ENCODE data around the gene RPS6KA2.

RPS6KA2 gene

DNA sequence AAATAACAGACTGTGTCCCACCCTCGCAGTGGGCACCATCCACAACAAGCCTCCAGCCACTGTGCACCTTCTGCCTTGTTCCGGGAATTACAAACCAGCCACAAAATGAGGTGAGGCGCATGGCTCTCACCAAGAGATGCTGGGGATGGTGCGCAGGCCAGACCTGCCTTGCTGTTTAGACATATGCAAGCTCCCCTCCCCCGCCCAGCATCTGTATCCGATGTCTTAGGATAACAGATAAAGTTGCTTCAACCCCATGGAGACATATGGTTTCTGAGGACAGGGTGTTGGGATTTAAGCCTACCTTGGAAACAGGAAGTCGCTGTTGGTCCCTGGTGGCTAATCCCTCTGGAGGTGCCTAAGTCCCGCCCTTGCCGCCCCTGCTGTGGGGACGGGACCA is 194.0 kb downstream of the RPS6KA2 start:
- DNase-seq (ENCODE audit: extremely low spot score) = no peak
- ChIA-PET POLR2A (no interaction called here), CTCF (interaction anchor here (1.2 kb wide), 2 partner anchors 9 to 14 kb away, joined by 3 read pairs; no protein-coding TSS in a partner anchor)
- TF ChIP-seq, protein P1, sequence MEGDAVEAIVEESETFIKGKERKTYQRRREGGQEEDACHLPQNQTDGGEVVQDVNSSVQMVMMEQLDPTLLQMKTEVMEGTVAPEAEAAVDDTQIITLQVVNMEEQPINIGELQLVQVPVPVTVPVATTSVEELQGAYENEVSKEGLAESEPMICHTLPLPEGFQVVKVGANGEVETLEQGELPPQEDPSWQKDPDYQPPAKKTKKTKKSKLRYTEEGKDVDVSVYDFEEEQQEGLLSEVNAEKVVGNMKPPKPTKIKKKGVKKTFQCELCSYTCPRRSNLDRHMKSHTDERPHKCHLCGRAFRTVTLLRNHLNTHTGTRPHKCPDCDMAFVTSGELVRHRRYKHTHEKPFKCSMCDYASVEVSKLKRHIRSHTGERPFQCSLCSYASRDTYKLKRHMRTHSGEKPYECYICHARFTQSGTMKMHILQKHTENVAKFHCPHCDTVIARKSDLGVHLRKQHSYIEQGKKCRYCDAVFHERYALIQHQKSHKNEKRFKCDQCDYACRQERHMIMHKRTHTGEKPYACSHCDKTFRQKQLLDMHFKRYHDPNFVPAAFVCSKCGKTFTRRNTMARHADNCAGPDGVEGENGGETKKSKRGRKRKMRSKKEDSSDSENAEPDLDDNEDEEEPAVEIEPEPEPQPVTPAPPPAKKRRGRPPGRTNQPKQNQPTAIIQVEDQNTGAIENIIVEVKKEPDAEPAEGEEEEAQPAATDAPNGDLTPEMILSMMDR (IDR thresholded peaks at IDR 0.05; ENCODE audit: control extremely low read depth, extremely low read depth, low read depth, missing control alignments) = no peak

DNA sequence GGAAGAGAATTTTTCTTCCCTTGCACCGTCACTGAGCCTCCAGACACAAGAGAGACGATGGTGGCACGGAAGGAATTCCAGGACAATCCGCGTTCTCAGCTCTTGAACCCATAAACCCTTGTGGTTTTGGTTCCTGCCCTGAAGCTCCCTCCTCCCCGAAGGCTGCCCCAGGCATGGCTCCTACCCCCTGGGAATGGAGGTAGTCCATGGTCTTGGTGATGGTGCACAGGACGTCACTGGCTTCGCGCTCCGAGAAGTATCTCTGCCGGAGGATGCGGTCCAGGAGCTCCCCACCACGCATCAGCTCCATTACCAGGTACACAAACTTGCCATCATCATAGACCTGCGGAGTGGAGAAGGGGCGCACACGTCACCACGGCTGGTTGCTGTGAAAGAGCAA is 196.8 kb downstream of the RPS6KA2 start:
- ChIA-PET CTCF (interaction anchor here (0.7 to 1.0 kb wide), 2 partner anchors 11 to 27 kb away, joined by 4 read pairs; no protein-coding TSS in a partner anchor), POLR2A (no interaction called here)
- DNase-seq (ENCODE audit: extremely low spot score) = no peak
- TF ChIP-seq, protein P1 (IDR thresholded peaks at IDR 0.05; ENCODE audit: control extremely low read depth, extremely low read depth, low read depth, missing control alignments) = no peak

DNA sequence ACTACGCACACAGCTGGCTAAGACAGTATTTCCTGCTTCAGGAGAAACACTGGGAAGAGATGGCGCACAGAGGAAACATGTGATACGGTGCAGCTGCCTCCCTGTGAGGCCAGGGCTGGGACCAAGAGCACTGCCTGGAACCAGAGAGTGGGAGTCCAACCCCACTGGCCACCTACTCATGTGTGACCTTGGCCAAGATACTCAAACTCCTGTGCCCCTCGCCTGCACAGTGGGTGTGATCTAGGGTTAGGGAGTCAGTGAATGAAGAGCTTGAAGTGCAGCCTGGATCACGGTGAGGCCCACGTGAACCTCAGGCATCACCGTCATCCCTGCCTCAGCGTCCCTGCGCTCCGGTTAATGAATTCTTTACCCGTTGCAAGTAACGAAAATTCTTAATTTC is 202.6 kb downstream of the RPS6KA2 start:
- ChIA-PET POLR2A (no interaction called here), CTCF (no interaction called here)
- no peak for DNase-seq (ENCODE audit: extremely low spot score)
- TF ChIP-seq, protein P1 (IDR thresholded peaks at IDR 0.05; ENCODE audit: control extremely low read depth, extremely low read depth, low read depth, missing control alignments) = no peak

DNA sequence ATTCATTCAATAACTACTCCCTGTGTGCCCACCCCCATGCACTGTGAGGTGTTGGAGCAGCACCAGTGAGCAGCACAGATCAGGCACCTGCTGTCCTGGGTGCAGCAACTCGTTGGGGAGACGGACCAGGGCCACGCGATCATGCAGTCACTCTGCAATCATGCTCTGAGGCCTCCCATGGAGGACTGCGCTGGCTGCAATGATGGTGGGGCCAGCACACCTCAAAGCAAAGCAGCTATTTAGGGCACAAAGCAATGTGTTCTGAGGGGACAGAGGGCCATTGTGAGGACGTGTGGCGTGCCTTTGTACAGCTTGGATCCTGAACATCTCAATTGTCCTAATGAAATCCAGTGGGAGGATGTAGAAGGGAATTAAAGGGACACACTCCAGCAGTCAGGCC is 203.3 kb downstream of the RPS6KA2 start:
- DNase-seq (ENCODE audit: extremely low spot score) = no peak
- TF ChIP-seq, protein P1 (IDR thresholded peaks at IDR 0.05; ENCODE audit: control extremely low read depth, extremely low read depth, low read depth, missing control alignments) = no peak
- ChIA-PET CTCF (no interaction called here), POLR2A (no interaction called here)

DNA sequence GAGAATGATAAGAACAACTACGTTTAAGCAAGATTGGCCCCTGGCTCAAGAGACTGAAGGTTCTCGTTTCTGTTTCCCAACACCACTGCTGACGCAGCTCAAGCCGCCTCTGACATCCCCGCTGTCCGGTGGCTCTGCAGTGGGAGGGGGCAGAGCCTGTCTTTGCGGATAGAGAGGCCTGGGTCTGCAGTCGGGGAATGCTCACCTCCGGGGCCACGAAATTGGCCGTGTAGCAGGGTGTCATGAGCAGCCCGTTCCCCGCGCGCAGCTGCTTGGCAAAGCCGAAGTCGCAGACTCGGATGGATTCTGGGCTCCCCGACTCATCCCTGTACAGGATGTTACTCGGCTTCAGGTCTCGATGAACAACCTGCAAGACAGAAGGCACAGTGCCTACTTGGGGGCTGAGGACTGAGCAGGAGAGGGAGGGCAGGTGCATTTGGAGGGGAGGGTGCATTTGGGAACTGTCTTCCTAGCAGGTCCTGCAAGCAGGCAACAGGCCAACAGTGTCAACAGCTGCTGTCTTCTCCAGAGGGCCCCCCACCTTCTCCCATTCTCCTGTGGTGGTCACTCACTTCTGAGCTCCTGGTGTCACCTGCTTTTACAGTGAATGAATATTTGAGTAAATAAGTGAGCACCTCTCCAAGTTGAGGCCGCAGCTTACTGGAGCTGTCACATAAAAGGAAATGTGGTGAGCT is 203.9 kb downstream of the RPS6KA2 start:
- TF ChIP-seq, protein P1 (IDR thresholded peaks at IDR 0.05; ENCODE audit: control extremely low read depth, extremely low read depth, low read depth, missing control alignments) = no peak
- ChIA-PET CTCF (no interaction called here), POLR2A (no interaction called here)
- no peak for DNase-seq (ENCODE audit: extremely low spot score)

DNA sequence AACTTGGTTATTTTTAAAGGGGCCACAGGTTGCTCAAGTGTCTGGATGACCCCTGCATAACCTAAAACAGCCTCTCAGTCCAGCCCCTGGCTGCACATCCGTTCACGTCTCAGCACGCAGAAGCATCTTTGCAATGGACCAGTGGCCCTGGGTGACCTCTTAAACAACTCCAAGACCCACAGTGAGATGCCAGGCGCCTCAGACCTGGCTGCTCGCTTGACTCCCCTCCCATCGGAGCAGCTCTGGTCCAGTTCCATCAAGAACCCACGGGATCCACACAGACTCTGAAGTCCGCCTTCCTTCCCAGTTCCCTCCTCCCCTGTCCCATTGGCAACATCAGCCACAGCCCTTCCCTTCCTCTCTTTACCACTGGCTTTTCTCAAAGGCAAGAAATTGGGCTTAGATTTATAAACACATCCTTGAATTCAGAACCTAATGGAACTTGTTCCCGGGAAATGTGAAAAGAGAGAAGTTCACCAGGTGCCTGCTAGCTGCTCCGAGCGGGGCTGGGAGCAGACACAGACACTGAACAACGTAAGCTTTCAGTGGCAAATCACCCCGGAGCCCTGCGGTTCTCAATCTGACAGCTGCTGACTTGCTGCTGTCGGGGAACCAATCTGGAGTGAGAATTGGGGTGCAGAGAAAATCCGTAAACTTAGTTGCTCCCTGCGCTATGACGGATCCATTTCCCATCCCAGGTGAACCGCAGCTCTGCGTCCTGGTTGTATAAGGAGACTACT is 204.7 kb downstream of the RPS6KA2 start:
- ChIA-PET POLR2A (no interaction called here), CTCF (no interaction called here)
- TF ChIP-seq, protein P1 (IDR thresholded peaks at IDR 0.05; ENCODE audit: control extremely low read depth, extremely low read depth, low read depth, missing control alignments) = no peak
- DNase-seq (ENCODE audit: extremely low spot score) = no peak

All from GM10248 (cell line).